ENCODE results near the gene SNCG.
A peak's percentile ranks its signal among the peaks of the same experiment; 100 is the strongest.

Gene SNCG

GRCh38 chr10:86970982-86971231 is 12.5 kb downstream of the SNCG start:
- TF ChIP-seq TAF1 (IDR thresholded peaks at IDR 0.05; ENCODE audit: low read depth) = peak; percentile 82
- no peak for TF ChIP-seq NFIC (IDR thresholded peaks at IDR 0.05)
- TF ChIP-seq REST (IDR thresholded peaks at IDR 0.05; ENCODE audit: low read depth) = no peak
- TF ChIP-seq EP300 (IDR thresholded peaks at IDR 0.05; ENCODE audit: borderline replicate concordance) = no peak
- no peak for TF ChIP-seq MAX (IDR thresholded peaks at IDR 0.05)
- no peak for TF ChIP-seq TCF12 (IDR thresholded peaks at IDR 0.05; ENCODE audit: low read depth)
- no peak for TF ChIP-seq USF1 (IDR thresholded peaks at IDR 0.05)
- TF ChIP-seq FOXM1 (IDR thresholded peaks at IDR 0.05; ENCODE audit: borderline replicate concordance, low read depth) = no peak

GRCh38 chr10:86971232-86971991 is 13.0 kb downstream of the SNCG start:
- no peak for TF ChIP-seq CREB1 (IDR thresholded peaks at IDR 0.05; ENCODE audit: low read depth)
- TF ChIP-seq ZBTB7A (IDR thresholded peaks at IDR 0.05; ENCODE audit: low read depth) = peak; percentile 97
- peak; percentile 74 for TF ChIP-seq USF1 (IDR thresholded peaks at IDR 0.05)
- TF ChIP-seq EP300 (IDR thresholded peaks at IDR 0.05; ENCODE audit: borderline replicate concordance) = peak; percentile 60; the same call in 1 of the 2 replicates
- TF ChIP-seq TCF12 (IDR thresholded peaks at IDR 0.05; ENCODE audit: low read depth) = peak; percentile 75
- TF ChIP-seq TEAD4 (IDR thresholded peaks at IDR 0.05) = peak; percentile 52; the same call in 1 of the 2 replicates
- no peak for TF ChIP-seq REST (IDR thresholded peaks at IDR 0.05; ENCODE audit: low read depth)
- TF ChIP-seq RAD21 (IDR thresholded peaks at IDR 0.05; ENCODE audit: low read depth) = no peak
- peak; percentile 61; the same call in 1 of the 2 replicates for TF ChIP-seq TAF1 (IDR thresholded peaks at IDR 0.05; ENCODE audit: low read depth)
- no peak for TF ChIP-seq CEBPB (IDR thresholded peaks at IDR 0.05)
- TF ChIP-seq EGR1 (IDR thresholded peaks at IDR 0.05) = 0 out of 2 replicates have a peak, but pooled peaks have one; percentile 9
- peak; percentile 99 for TF ChIP-seq MAX (IDR thresholded peaks at IDR 0.05)
- TF ChIP-seq FOXM1 (IDR thresholded peaks at IDR 0.05; ENCODE audit: borderline replicate concordance, low read depth) = peak; percentile 63
- TF ChIP-seq NFIC (IDR thresholded peaks at IDR 0.05) = no peak
- TF ChIP-seq YY1 (IDR thresholded peaks at IDR 0.05; ENCODE audit: low read depth) = peak; percentile 11; the same call in 1 of the 2 replicates

GRCh38 chr10:86972613-86973380 is 14.4 kb downstream of the SNCG start:
- TF ChIP-seq CREB1 (IDR thresholded peaks at IDR 0.05; ENCODE audit: low read depth) = no peak
- TF ChIP-seq YY1 (IDR thresholded peaks at IDR 0.05; ENCODE audit: low read depth) = no peak
- no peak for TF ChIP-seq USF1 (IDR thresholded peaks at IDR 0.05)
- TF ChIP-seq NFIC (IDR thresholded peaks at IDR 0.05) = no peak
- no peak for TF ChIP-seq FOXM1 (IDR thresholded peaks at IDR 0.05; ENCODE audit: borderline replicate concordance, low read depth)

- TF ChIP-seq TEAD4 (IDR thresholded peaks at IDR 0.05) (peak; percentile 74), FOXM1 (IDR thresholded peaks at IDR 0.05; ENCODE audit: borderline replicate concordance, low read depth) (no peak), USF1 (IDR thresholded peaks at IDR 0.05) (no peak)
Observed at GRCh38 chr10:86974484-86974883, 16.1 kb downstream of the SNCG start.

All from Ishikawa (cell line).